Spleen (tissue), 11 donors: ENCODE data around the gene TIPIN. TPM values are rescaled to one million over a fixed set of nuclear protein-coding genes. Genes with fewer than 3 reads are reported as not detected.

ENCODE experiments used
- DNase-seq: peaks from one replicate; pipeline ENCODE4 v3.0.0-alpha.2; 2020
- H3K27ac ChIP-seq, 8 donors: fragments of 200-600 bp; sonication (generic) in 7 of 8; 1 replicate in 4 of 8; 2 replicates in 4 of 8; pipeline versions ENCODE4 v1.5.0 to v1.8.0; 2016 to 2021; ENCODE audit warnings: inconsistent platforms in 4 of 8, mild to moderate bottlenecking in 4 of 8, moderate library complexity in 1 of 8
- H3K27me3 ChIP-seq, 7 donors: fragments of 200-600 bp; sonication (generic) in 6 of 7; replicated peaks in 1 of 7; 1 replicate in 4 of 7; 2 replicates in 3 of 7; pipeline versions ENCODE4 v1.5.0 to v1.8.0; 2016 to 2021; ENCODE audit warnings: inconsistent platforms in 3 of 7, mild to moderate bottlenecking in 1 of 7
- H3K36me3 ChIP-seq, 6 donors: fragments of 200-600 bp; sonication (generic) in 5 of 6; 1 replicate in 4 of 6; 2 replicates in 2 of 6; pipeline versions ENCODE4 v1.5.0 to v1.8.0; 2016 to 2021; ENCODE audit warnings: inconsistent platforms in 2 of 6
- H3K4me1 ChIP-seq, 6 donors: fragments of 200-600 bp; sonication (generic) in 5 of 6; 1 replicate in 3 of 6; 2 replicates in 3 of 6; pipeline versions ENCODE4 v1.5.0 to v1.8.0; 2016 to 2021; ENCODE audit warnings: inconsistent platforms in 3 of 6
- H3K4me3 ChIP-seq, 8 donors: fragments of 200-600 bp; sonication (generic) in 7 of 8; 1 replicate in 4 of 8; 2 replicates in 4 of 8; pipeline versions ENCODE4 v1.5.0 to v1.8.0; 2016 to 2021; ENCODE audit warnings: inconsistent platforms in 4 of 8, mild to moderate bottlenecking in 4 of 8, moderate library complexity in 2 of 8
- H3K9me3 ChIP-seq, 8 donors: fragments of 200-600 bp; sonication (generic) in 7 of 8; 1 replicate in 4 of 8; 2 replicates in 4 of 8; pipeline versions ENCODE4 v1.5.0 to v1.8.0; 2016 to 2021; ENCODE audit warnings: inconsistent platforms in 4 of 8
- POLR2A ChIP-seq, 3 donors: fragments of 450-650 bp; IDR thresholded peaks; one replicate each; pipeline ENCODE4 v1.5.1; 2017; ENCODE audit warnings: antibody characterized with exemption in 3 of 3, mild to moderate bottlenecking in 1 of 3
- POLR2AphosphoS5 ChIP-seq, 3 donors: sonication (generic); formaldehyde crosslinking; IDR thresholded peaks; one replicate each; pipeline ENCODE4 v1.5.1; 2017; ENCODE audit warnings: antibody characterized with exemption in 3 of 3
- WGBS, 5 donors: extraction: QIAGEN DNeasy Blood & Tissue Kit in 3 of 5; methylation state at CpG; one replicate each; pipeline versions ENCODE4 v1.1.5 to v1.1.7; 2013 to 2018; 5-methylcytosine and 5-hydroxymethylcytosine counted together
- intact Hi-C: fragments of 100-400 bp; cut with DNase I; formaldehyde crosslinking; loops from one replicate; pipeline ENCODE4 v1.15.0; 2023; ENCODE audit warnings: low total_unique reads
- polyA plus RNA-seq, 3 donors: library from polyadenylated mRNA; stranded (reverse); fragments of 200-250 nt; gene quantifications; one replicate each; pipeline ENCODE4 v1.2.1, GENCODE V29; 2013
- small RNA-seq, 4 donors: library from RNA; depleted of rRNA; stranded (forward); fragments of <200 nt; gene quantifications; one replicate each; pipeline ENCODE3, GENCODE V24; 2016
- total RNA-seq, 7 donors: library from RNA; depleted of rRNA in 3 of 7; stranded (reverse); fragments of >200 nt in 3 of 7; fragmentation: NEBNext Ultra II Directional in 4 of 7; extraction: Animal tissue kit (Norgen Biotek cat#: 25700) in 4 of 7; gene quantifications; one replicate each; pipeline versions ENCODE4 v1.1.0 to v1.2.1, GENCODE V29; 2016 to 2021
- TF ChIP-seq, protein P1 (sequence below), 11 experiments: fragments of 200-600 bp in 7 of 11; fragments of 450-650 bp in 4 of 11; sonication (generic) in 4 of 11; IDR thresholded peaks in 8 of 11; conservative IDR thresholded peaks in 3 of 11; 1 replicate in 7 of 11; 2 replicates in 4 of 11; pipeline versions ENCODE4 v1.4.0 to v1.8.0; 2016 to 2021; ENCODE audit warnings: antibody characterized with exemption in 11 of 11, inconsistent platforms in 4 of 11, mild to moderate bottlenecking in 1 of 11
- donor health status: healthy with polysubstance abuse.
- donor health status: DM: no; HTN: no; CAD: no; lungs with moderate emphysema.
- donor health status: DM: no; HTN: no; CAD: no.
- donor health status: Bipolar disorder and iron deficiency.
- donor health status: healthy.
- donor health status: DM: no; HTN: no; CAD: no.
- donor health status: DM: yes; HTN: yes; CAD: no.

The TIPIN gene
- total and polyA plus RNA-seq, 10 donors: 2.7 to 9.4 (median 6.6) TPM

DNA sequence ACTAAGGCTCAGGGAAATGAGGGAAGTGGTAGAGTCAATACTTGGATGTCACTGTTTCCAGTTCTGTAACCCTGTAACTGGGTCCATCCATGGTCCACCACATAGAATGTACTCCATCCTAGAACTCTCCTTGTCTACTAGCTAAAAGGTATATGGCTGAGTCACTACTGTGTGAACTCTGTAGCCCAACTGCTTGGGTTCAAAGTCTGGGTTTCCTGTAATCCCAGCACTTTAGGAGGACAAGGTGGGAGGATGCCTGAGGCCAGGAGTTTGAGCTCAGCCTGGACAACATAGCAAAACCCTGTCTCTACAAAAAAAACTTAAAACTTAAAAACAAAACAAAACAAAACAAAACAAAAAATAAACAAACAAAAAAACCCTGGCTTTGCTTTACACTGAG, 68.4 kb downstream of the TIPIN start:
- Histone ChIP-seq H3K4me1 (peaks cover 7 to 48% (median 20%) of the 10 kb centered on the region in 6 donors), H3K27ac (no peak overlapping the region), H3K27me3 (no peaks in the 10 kb centered on the region), H3K4me3 (no peak overlapping the region), H3K9me3 (no peaks in the 10 kb centered on the region), H3K36me3 (peaks cover 0 to 5% (median 0%) of the 10 kb centered on the region in 6 donors)
- DNase-seq: no peak
- intact Hi-C loops: loop anchor here (5.0 kb wide), 1 partner anchor 306 kb away; no protein-coding TSS in a partner anchor
- no peak for TF ChIP-seq POLR2A (IDR thresholded peaks at IDR 0.05)
- TF ChIP-seq, protein P1, sequence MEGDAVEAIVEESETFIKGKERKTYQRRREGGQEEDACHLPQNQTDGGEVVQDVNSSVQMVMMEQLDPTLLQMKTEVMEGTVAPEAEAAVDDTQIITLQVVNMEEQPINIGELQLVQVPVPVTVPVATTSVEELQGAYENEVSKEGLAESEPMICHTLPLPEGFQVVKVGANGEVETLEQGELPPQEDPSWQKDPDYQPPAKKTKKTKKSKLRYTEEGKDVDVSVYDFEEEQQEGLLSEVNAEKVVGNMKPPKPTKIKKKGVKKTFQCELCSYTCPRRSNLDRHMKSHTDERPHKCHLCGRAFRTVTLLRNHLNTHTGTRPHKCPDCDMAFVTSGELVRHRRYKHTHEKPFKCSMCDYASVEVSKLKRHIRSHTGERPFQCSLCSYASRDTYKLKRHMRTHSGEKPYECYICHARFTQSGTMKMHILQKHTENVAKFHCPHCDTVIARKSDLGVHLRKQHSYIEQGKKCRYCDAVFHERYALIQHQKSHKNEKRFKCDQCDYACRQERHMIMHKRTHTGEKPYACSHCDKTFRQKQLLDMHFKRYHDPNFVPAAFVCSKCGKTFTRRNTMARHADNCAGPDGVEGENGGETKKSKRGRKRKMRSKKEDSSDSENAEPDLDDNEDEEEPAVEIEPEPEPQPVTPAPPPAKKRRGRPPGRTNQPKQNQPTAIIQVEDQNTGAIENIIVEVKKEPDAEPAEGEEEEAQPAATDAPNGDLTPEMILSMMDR (IDR thresholded peaks at IDR 0.05 in 8 of 11, conservative IDR thresholded peaks at IDR 0.05 in 3 of 11): no peak
- TF ChIP-seq POLR2AphosphoS5 (IDR thresholded peaks at IDR 0.05): no peak

DNA sequence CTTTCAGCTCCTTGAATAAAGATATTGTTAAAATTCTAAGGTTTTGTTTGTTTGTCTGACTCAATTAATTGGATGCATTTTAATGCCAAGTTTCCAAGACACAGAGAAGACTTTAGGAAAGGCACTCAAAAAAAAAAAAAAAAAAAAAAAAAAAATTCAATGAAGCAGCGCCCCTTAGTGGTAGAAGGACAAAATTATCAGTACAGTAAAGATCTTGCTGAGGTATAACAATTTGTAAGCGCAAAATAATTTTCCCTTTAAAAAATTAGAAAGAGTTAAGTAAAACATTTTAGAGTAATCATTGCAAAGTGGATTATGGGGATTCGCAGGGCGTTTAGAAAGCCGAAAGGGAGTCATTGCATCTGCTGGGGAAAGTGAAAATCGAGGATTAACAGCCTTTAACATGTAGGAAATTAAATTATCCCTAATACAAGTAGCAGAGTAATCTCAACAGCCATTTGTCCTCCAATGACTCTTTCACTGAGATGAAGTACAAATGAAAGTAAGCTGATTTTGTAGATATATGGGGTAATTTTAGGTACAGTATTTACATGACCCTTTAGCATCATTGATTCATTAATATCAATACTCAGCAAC, 68.9 kb downstream of the TIPIN start:
- TF ChIP-seq, protein P1 (IDR thresholded peaks at IDR 0.05 in 8 of 11, conservative IDR thresholded peaks at IDR 0.05 in 3 of 11): peak in 10 of 11 experiments; percentile 18 to 73 (median 60)
- TF ChIP-seq POLR2A (IDR thresholded peaks at IDR 0.05): no peak
- 16 to 20% (median 19%) methylated on average over 6 of the region's 6 CpGs for WGBS, 5 donors
- DNase-seq: no peak
- H3K4me3 ChIP-seq: no peak overlapping the region
- H3K36me3 ChIP-seq: peaks cover 0 to 5% (median 0%) of the 10 kb centered on the region in 6 donors
- H3K9me3 ChIP-seq: no peaks in the 10 kb centered on the region
- H3K27me3 ChIP-seq: no peaks in the 10 kb centered on the region
- H3K4me1 ChIP-seq: peaks cover 1 to 42% (median 15%) of the 10 kb centered on the region in 6 donors
- H3K27ac ChIP-seq: no peak overlapping the region
- intact Hi-C loops: loop anchor here (5.0 kb wide), 1 partner anchor 305 kb away; no protein-coding TSS in a partner anchor

Small RNA genes lying within 50 kb of the gene (small RNA-seq; reads per million reads assigned to genes)
- 0 reads per million in 4 donors for gene RF00019
- gene SCARNA14: 17.6 to 49.1 (median 21.6) reads per million in 4 donors

Other genes starting within 250 kb of the TIPIN start
- under 1 TPM in 4 of 7 donors, not detected in 3; 0.14 to 0.61 (median 0.39) TPM for gene MEGF11, start 102.9 kb downstream of the TIPIN start, total RNA-seq
- under 1 TPM in 2 of 3 donors, not detected in 1; 0.02 to 0.03 TPM for gene MEGF11, start 102.9 kb downstream of the TIPIN start, polyA plus RNA-seq
- 10 to 100 TPM; 23.1 to 30.7 (median 28.1) TPM for gene DIS3L, start 63.1 kb downstream of the TIPIN start, total RNA-seq
- 10 to 100 TPM in 2 of 3 donors, 1 to 10 TPM in 1; 8.8 to 13.1 (median 10.7) TPM for gene DIS3L, start 63.1 kb downstream of the TIPIN start, polyA plus RNA-seq
- 10 to 100 TPM; 36.3 to 56.9 (median 47.4) TPM for gene MAP2K1, start 30.2 kb upstream of the TIPIN start, total RNA-seq
- gene MAP2K1, start 30.2 kb upstream of the TIPIN start, polyA plus RNA-seq: 10 to 100 TPM; 20.2 to 34.1 (median 30.1) TPM
- gene SNAPC5, start 141.1 kb upstream of the TIPIN start, total RNA-seq: 10 to 100 TPM; 20.0 to 37.2 (median 25.2) TPM
- 10 to 100 TPM; 30.6 to 46.8 (median 34.3) TPM for gene SNAPC5, start 141.1 kb upstream of the TIPIN start, polyA plus RNA-seq
- 1,000 to 10,000 TPM; 1,508 to 3,988 (median 2,104) TPM for gene RPL4, start 148.2 kb upstream of the TIPIN start, total RNA-seq
- 1,000 to 10,000 TPM; 3,203 to 4,384 (median 4,018) TPM for gene RPL4, start 148.2 kb upstream of the TIPIN start, polyA plus RNA-seq
- gene ZWILCH, start 148.6 kb upstream of the TIPIN start, total RNA-seq: 10 to 100 TPM in 1 of 7 donors, 1 to 10 TPM in 6; 5.6 to 12.8 (median 9.0) TPM
- 1 to 10 TPM; 3.6 to 5.0 (median 4.2) TPM for gene ZWILCH, start 148.6 kb upstream of the TIPIN start, polyA plus RNA-seq
- not detected for gene LCTL, start 209.3 kb upstream of the TIPIN start, total RNA-seq
- gene LCTL, start 209.3 kb upstream of the TIPIN start, polyA plus RNA-seq: not detected